ENCODE results near the gene GPC3. TPM values are rescaled to one million over a fixed set of nuclear protein-coding genes. Genes with fewer than 3 reads are reported as not detected.
"Not testable (repeated sequence)": the region's sequence is repeated elsewhere in the genome, so short reads cannot be mapped to it uniquely, and the experiment has no call there.

Gene GPC3
- total RNA-seq, 1 experiment from 2014 or later = 0.98 TPM

- TF ChIP-seq EZH2 (IDR thresholded peaks at IDR 0.05) (no peak), RAD21 (IDR thresholded peaks at IDR 0.05; ENCODE audit: low read depth) (no peak), ZFX (IDR thresholded peaks at IDR 0.05) (no peak), CEBPB (IDR thresholded peaks at IDR 0.05; ENCODE audit: low read depth) (no peak), JUND (IDR thresholded peaks at IDR 0.05) (no peak)
Observed at GRCh38 chrX:134019567-134020206, 34.3 kb upstream of the GPC3 start (continued).

- H3K9me2 ChIP-seq (ENCODE audit: insufficient read depth); H3K27ac ChIP-seq (ENCODE audit: low read depth, low read length); H3K27me3 ChIP-seq (ENCODE audit: insufficient read depth, low read length); H3K36me3 ChIP-seq (ENCODE audit: control insufficient read depth in 1 of 2, insufficient read depth in 2 of 2, low read length in 2 of 2); intact Hi-C loops (cut with micrococcal nuclease); H3K9ac ChIP-seq (ENCODE audit: low read length); H2AFZ ChIP-seq (ENCODE audit: low read depth, low read length, poor library complexity, severe bottlenecking); H3K79me2 ChIP-seq (ENCODE audit: insufficient read depth, low read length); BruUV-seq (replicated peaks); RAD21 ChIA-PET (ENCODE audit: low non-redundant PET in 1 of 2, low total read pairs in 2 of 2, uncharacterized antibody in 2 of 2, unreplicated experiment in 2 of 2); POLR2A ChIA-PET; ATAC-seq; DNase-seq (ENCODE audit: low read depth, low spot score); H3K4me3 ChIP-seq (replicated peaks in 1 of 2; ENCODE audit: low read depth in 1 of 2, low read length in 2 of 2); H4K20me1 ChIP-seq (ENCODE audit: insufficient read depth); H3K9me3 ChIP-seq (ENCODE audit: control insufficient read depth in 1 of 2, insufficient read depth in 1 of 2, low read depth in 1 of 2, low read length in 2 of 2); H3K4me1 ChIP-seq (ENCODE audit: control insufficient read depth in 1 of 2, insufficient read depth in 2 of 2, low read length in 2 of 2); H3K4me2 ChIP-seq (ENCODE audit: low read length); CTCF ChIA-PET: not testable (repeated sequence)
Observed at GRCh38 chrX:134016309-134016708, 30.9 kb upstream of the GPC3 start.

GRCh38 chrX:134015510-134015909 is 30.1 kb upstream of the GPC3 start:
- intact Hi-C loops (cut with micrococcal nuclease); H3K9ac ChIP-seq (ENCODE audit: low read length); RAD21 ChIA-PET (ENCODE audit: low non-redundant PET in 1 of 2, low total read pairs in 2 of 2, uncharacterized antibody in 2 of 2, unreplicated experiment in 2 of 2); H3K4me3 ChIP-seq (replicated peaks in 1 of 2; ENCODE audit: low read depth in 1 of 2, low read length in 2 of 2); POLR2A ChIA-PET; H3K36me3 ChIP-seq (ENCODE audit: control insufficient read depth in 1 of 2, insufficient read depth in 2 of 2, low read length in 2 of 2); H3K4me1 ChIP-seq (ENCODE audit: control insufficient read depth in 1 of 2, insufficient read depth in 2 of 2, low read length in 2 of 2); H3K27ac ChIP-seq (ENCODE audit: low read depth, low read length); BruUV-seq (replicated peaks); H4K20me1 ChIP-seq (ENCODE audit: insufficient read depth); CTCF ChIA-PET; H3K9me2 ChIP-seq (ENCODE audit: insufficient read depth); DNase-seq (ENCODE audit: low read depth, low spot score); ATAC-seq; H3K79me2 ChIP-seq (ENCODE audit: insufficient read depth, low read length); H3K4me2 ChIP-seq (ENCODE audit: low read length); H3K27me3 ChIP-seq (ENCODE audit: insufficient read depth, low read length); H3K9me3 ChIP-seq (ENCODE audit: control insufficient read depth in 1 of 2, insufficient read depth in 1 of 2, low read depth in 1 of 2, low read length in 2 of 2); H2AFZ ChIP-seq (ENCODE audit: low read depth, low read length, poor library complexity, severe bottlenecking): not testable (repeated sequence)
